IMR-90 (cell line): ENCODE measurements around the gene MZF1. TPM values are rescaled to one million over a fixed set of nuclear protein-coding genes. Genes with fewer than 3 reads are reported as not detected.
"Not testable (repeated sequence)": the region's sequence is repeated elsewhere in the genome, so short reads cannot be mapped to it uniquely, and the experiment has no call there.

Source experiments
- ATAC-seq: fragments of 200-7000 bp; cut with Tn5 transposase; 2 replicates; pipeline ENCODE4 v1.9.1; 2020; ENCODE audit warnings: low read depth, mild to moderate bottlenecking, moderate library complexity
- BruUV-seq: library from RNA; stranded (reverse); fragments of 400-500 nt; replicated peaks from 2 replicates; lab custom pipeline; 2021; lab: Mats Ljungman, UMichigan
- CTCF ChIA-PET: fragments of 300-600 bp; formaldehyde crosslinking; extraction: SDS; loops from one replicate; lab custom pipeline; 2021; ENCODE audit warnings: antibody characterized with exemption; lab: Yijun Ruan, JAX
- POLR2A ChIA-PET: fragments of 300-600 bp; sonication (Branson Sonifier 250); formaldehyde crosslinking; loops from one replicate; lab custom pipeline; 2022; ENCODE audit warnings: antibody characterized with exemption; ENCODE audit not compliant: unreplicated experiment; lab: Charles Lee
- DNase-seq: peaks from one replicate; pipeline ENCODE4 v3.0.0; 2013
- H2AFZ ChIP-seq: replicated peaks from 2 replicates; pipeline ENCODE3; 2013; ENCODE audit warnings: low read length, mild to moderate bottlenecking; ENCODE audit not compliant: poor library complexity
- H2AK5ac ChIP-seq: 2 replicates; pipeline ENCODE4 v1.6.1; 2013; ENCODE audit warnings: low read depth, low read length, inconsistent platforms
- H2AK9ac ChIP-seq: replicated peaks from 2 replicates; pipeline ENCODE3; 2013; ENCODE audit warnings: mild to moderate bottlenecking, low read depth, low read length, moderate library complexity; ENCODE audit not compliant: poor library complexity
- H2BK120ac ChIP-seq: 2 replicates; pipeline ENCODE4 v1.6.1; 2013; ENCODE audit warnings: low read depth, low read length, inconsistent platforms
- H2BK15ac ChIP-seq: 3 replicates; pipeline ENCODE4 v1.6.1; 2013; ENCODE audit warnings: low read depth, low read length, inconsistent platforms
- H2BK20ac ChIP-seq: 2 replicates; pipeline ENCODE4 v1.6.1; 2013; ENCODE audit warnings: low read depth, mild to moderate bottlenecking, inconsistent platforms, low read length, moderate library complexity
- H2BK5ac ChIP-seq: 2 replicates; pipeline ENCODE4 v1.6.1; 2013; ENCODE audit warnings: mild to moderate bottlenecking, low read depth, low read length, inconsistent platforms; ENCODE audit not compliant: poor library complexity, severe bottlenecking
- H3K14ac ChIP-seq: replicated peaks from 2 replicates; pipeline ENCODE4 v1.6.1; 2013; ENCODE audit warnings: low read depth, low read length, inconsistent platforms
- H3K18ac ChIP-seq: 2 replicates; pipeline ENCODE4 v1.6.1; 2013; ENCODE audit warnings: low read depth, low read length, control low read depth
- H3K23ac ChIP-seq: 2 replicates; pipeline ENCODE4 v1.6.1; 2013; ENCODE audit warnings: low read depth, low read length, inconsistent platforms
- H3K27ac ChIP-seq: 2 replicates; pipeline ENCODE4 v1.5.1; 2013; ENCODE audit warnings: mild to moderate bottlenecking, control low read depth, low read length; ENCODE audit not compliant: insufficient read depth
- H3K27me3 ChIP-seq: 2 replicates; pipeline ENCODE4 v1.6.1; 2013; ENCODE audit warnings: low read length; ENCODE audit not compliant: control insufficient read depth, insufficient read depth
- H3K36me3 ChIP-seq: 2 replicates; pipeline ENCODE4 v1.6.1; 2013; ENCODE audit warnings: low read length, mixed read lengths; ENCODE audit not compliant: control insufficient read depth, insufficient read depth
- H3K4ac ChIP-seq: 2 replicates; pipeline ENCODE4 v1.6.1; 2013; ENCODE audit warnings: low read depth, low read length, inconsistent platforms
- H3K4me1 ChIP-seq: 2 replicates; pipeline ENCODE4 v1.6.1; 2013; ENCODE audit warnings: low read length, mixed read lengths; ENCODE audit not compliant: control insufficient read depth, insufficient read depth
- H3K4me2 ChIP-seq: 2 replicates; pipeline ENCODE4 v1.6.1; 2013; ENCODE audit warnings: low read depth, mild to moderate bottlenecking, control low read depth, low read length, moderate library complexity
- H3K4me3 ChIP-seq: 2 replicates; pipeline ENCODE4 v1.5.1; 2013; ENCODE audit warnings: low read depth, mild to moderate bottlenecking, control low read depth, low read length, moderate library complexity; ENCODE audit not compliant: insufficient read depth
- H3K56ac ChIP-seq: 2 replicates; pipeline ENCODE4 v1.6.1; 2013; ENCODE audit warnings: low read length, inconsistent platforms; ENCODE audit not compliant: insufficient read depth; ENCODE audit errors: extremely low read depth
- H3K79me1 ChIP-seq, 2 experiments: 2 replicates each; pipeline ENCODE4 v1.6.1; 2013; ENCODE audit warnings: low read length in 2 of 2, inconsistent platforms in 1 of 2, low read depth in 1 of 2
- H3K9ac ChIP-seq: 2 replicates; pipeline ENCODE4 v1.6.1; 2013; ENCODE audit warnings: low read depth, low read length, control low read depth
- H3K9me1 ChIP-seq: 2 replicates; pipeline ENCODE4 v1.6.1; 2013; ENCODE audit warnings: low read length, inconsistent platforms; ENCODE audit not compliant: insufficient read depth
- H3K9me3 ChIP-seq: 2 replicates; pipeline ENCODE4 v1.6.1; 2013; ENCODE audit warnings: low read length; ENCODE audit not compliant: control insufficient read depth, insufficient read depth
- H4K20me1 ChIP-seq: 2 replicates; pipeline ENCODE4 v1.6.1; 2013; ENCODE audit warnings: low read length, inconsistent platforms; ENCODE audit not compliant: insufficient read depth
- H4K5ac ChIP-seq: 2 replicates; pipeline ENCODE4 v1.6.1; 2013; ENCODE audit warnings: mild to moderate bottlenecking, low read depth, low read length, control low read depth
- H4K8ac ChIP-seq, 2 experiments: 2 replicates each; pipeline ENCODE4 v1.6.1; 2013; ENCODE audit warnings: low read depth in 2 of 2, low read length in 2 of 2, control low read depth in 1 of 2, inconsistent platforms in 1 of 2
- H4K91ac ChIP-seq: 2 replicates; pipeline ENCODE4 v1.6.1; 2013; ENCODE audit warnings: low read depth, low read length, inconsistent platforms; ENCODE audit not compliant: insufficient read depth
- BHLHE40 ChIP-seq: fragments of 150-350 bp; IDR thresholded peaks from 2 replicates; pipeline ENCODE4 v1.6.1; 2016; ENCODE audit warnings: mild to moderate bottlenecking, low read depth, low read length
- CEBPB ChIP-seq: IDR thresholded peaks from 2 replicates; pipeline ENCODE4 v1.6.1; 2012; ENCODE audit warnings: low read depth, low read length, improper control_type of control experiment
- CHD1 ChIP-seq: IDR thresholded peaks from 2 replicates; pipeline ENCODE4 v1.6.1; 2012; ENCODE audit warnings: low read depth, low read length, improper control_type of control experiment
- MAZ ChIP-seq: IDR thresholded peaks from 2 replicates; pipeline ENCODE4 v1.6.1; 2012; ENCODE audit warnings: low read depth, mild to moderate bottlenecking, low read length, improper control_type of control experiment, moderate library complexity, borderline replicate concordance
- RCOR1 ChIP-seq: IDR thresholded peaks from 2 replicates; pipeline ENCODE4 v1.6.1; 2012; ENCODE audit warnings: mild to moderate bottlenecking, low read length, improper control_type of control experiment; ENCODE audit not compliant: insufficient replicate concordance
- RFX5 ChIP-seq: IDR thresholded peaks from 2 replicates; pipeline ENCODE4 v1.8.0; 2012; ENCODE audit warnings: low read depth, mild to moderate bottlenecking, low read length, moderate library complexity
- WGBS, 2 experiments: methylation state at CpG; one replicate each; pipeline versions ENCODE4 v1.1.5 to v1.1.7; 2013; ENCODE audit warnings: missing lambda C conversion rate in 2 of 2; ENCODE audit not compliant: insufficient read length in 1 of 2; ENCODE audit errors: extremely low coverage in 2 of 2; 5-methylcytosine and 5-hydroxymethylcytosine counted together
- dilution Hi-C: fragments of 300-500 bp; cut with HindIII; formaldehyde crosslinking; loops from one replicate; pipeline ENCODE4 v1.14.3; 2018; ENCODE audit warnings: low sequenced_read_pairs; ENCODE audit not compliant: unreplicated experiment
- in situ Hi-C: fragments of 300-500 bp; cut with MboI; formaldehyde crosslinking; loops from 3 replicates; pipeline ENCODE4 v1.14.3; 2019; ENCODE audit warnings: low sequenced_read_pairs, inconsistent platforms, mixed read lengths
- intact Hi-C: fragments of 100-400 bp; cut with micrococcal nuclease; formaldehyde crosslinking; loops from 2 replicates; pipeline ENCODE4 v1.10.0; 2022
- polyA plus RNA-seq, 3 experiments: library from polyadenylated mRNA; depleted of rRNA; stranded (reverse); fragments of >200 nt; gene quantifications; 2 replicates each; pipeline ENCODE4 v1.2.3, GENCODE V29; 2012; ENCODE audit warnings: low replicate concordance in 1 of 3
- total RNA-seq: library from RNA; depleted of rRNA; stranded (reverse); fragments of >200 nt; gene quantifications from 2 replicates; pipeline ENCODE4 v1.2.3, GENCODE V29; 2012

MZF1 gene
- total and polyA plus RNA-seq, 2 of the 4 experiments (the other 2 are of a cell fraction): 3.4 to 15.0 TPM

GRCh38 chr19:58572818-58573657 lies at the start of gene MZF1 (continued):
- peak; percentile 83 for TF ChIP-seq MAZ
- TF ChIP-seq RFX5: no peak
- TF ChIP-seq BHLHE40: no peak
- TF ChIP-seq RCOR1: no peak
- TF ChIP-seq CHD1: peak; percentile 90; the same call in 1 of the 2 replicates
- peak; percentile 39; the same call in 1 of the 2 replicates for TF ChIP-seq CEBPB

- H2AFZ ChIP-seq, H3K18ac ChIP-seq, H3K56ac ChIP-seq, H4K8ac ChIP-seq, H4K20me1 ChIP-seq, H3K27me3 ChIP-seq, intact Hi-C loops, POLR2A ChIA-PET, H4K91ac ChIP-seq, H3K23ac ChIP-seq, CTCF ChIA-PET, H3K27ac ChIP-seq, H2AK5ac ChIP-seq, dilution Hi-C loops, H3K9me3 ChIP-seq, H2AK9ac ChIP-seq, H3K14ac ChIP-seq, H2BK5ac ChIP-seq, H4K5ac ChIP-seq, BruUV-seq, H2BK15ac ChIP-seq, in situ Hi-C loops, DNase-seq, H2BK120ac ChIP-seq, H3K9ac ChIP-seq, H2BK20ac ChIP-seq, H3K9me1 ChIP-seq, ATAC-seq, H3K4me2 ChIP-seq, H3K4me3 ChIP-seq, H3K4ac ChIP-seq, H3K4me1 ChIP-seq, H3K79me1 ChIP-seq, H3K36me3 ChIP-seq: not testable (repeated sequence)
- WGBS, 2 experiments: no CpG with 5 or more reads among the region's 28 CpGs
These were observed 34.1 kb upstream of the MZF1 start for GRCh38 chr19:58607213-58607612.
